ENCODE results near the gene MAT2B. TPM values are rescaled to one million over a fixed set of nuclear protein-coding genes. Genes with fewer than 3 reads are reported as not detected.
A peak's percentile ranks its signal among the peaks of the same experiment; 100 is the strongest.

Gene MAT2B
- polyA plus RNA-seq, 1 of the 3 experiments (the other 2 are of a cell fraction) = 30.1 TPM

GRCh38 chr5:163567811-163568210 is 62.4 kb downstream of the MAT2B start:
- Histone ChIP-seq H3K4me1 (ENCODE audit: control insufficient read depth in 1 of 2, insufficient read depth in 2 of 2, low read depth in 1 of 2, low read length in 1 of 2) (peaks cover 9 to 28% of the 10 kb centered on the region in 2 experiments), H3K27me3 (ENCODE audit: insufficient read depth) (no peaks in the 10 kb centered on the region), H3K9me3 (no peaks in the 10 kb centered on the region), H2AFZ (ENCODE audit: low read depth) (no peak overlapping the region), H3K4me2 (no peak overlapping the region), H4K20me1 (ENCODE audit: insufficient read depth) (no peaks in the 10 kb centered on the region), H3K9ac (no peak overlapping the region), H3K36me3 (replicated peaks in 1 of 2; ENCODE audit: control insufficient read depth in 1 of 2, insufficient read depth in 2 of 2, low read length in 1 of 2) (no peaks in the 10 kb centered on the region), H3K9me2 (no peaks in the 10 kb centered on the region), H3K4me3 (ENCODE audit: low read depth in 2 of 2, low read length in 1 of 2) (no peak overlapping the region), H3K79me2 (ENCODE audit: insufficient read depth) (no peaks in the 10 kb centered on the region), H3F3A (replicated peaks; ENCODE audit: insufficient read depth) (peaks cover 3% of the 10 kb centered on the region), H3K27ac (ENCODE audit: low read depth in 2 of 2, low read length in 1 of 2) (no peak overlapping the region)
- WGBS (ENCODE audit: low lambda C conversion rate) = 21% methylated on average over 1 of the region's 1 CpG
- ChIA-PET POLR2A (no interaction called here), CTCF (interaction anchor here (0.8 to 2.2 kb wide), 6 partner anchors 16 to 1641 kb away, joined by 3 to 4 read pairs (median 4); no protein-coding TSS in a partner anchor)
- DNase-seq = no peak
- TF ChIP-seq FOSL2 (IDR thresholded peaks at IDR 0.05; ENCODE audit: borderline replicate concordance, low read depth) (no peak), ELF1 (IDR thresholded peaks at IDR 0.05) (no peak), NFIC (IDR thresholded peaks at IDR 0.05; ENCODE audit: borderline replicate concordance) (0 out of 2 replicates have a peak, but pooled peaks have one; percentile 31)

Other genes starting within 250 kb of the MAT2B start
- gene CCNG1, start 68.0 kb upstream of the MAT2B start, polyA plus RNA-seq (2012; rRNA removed) = 49.0 and 62.0 TPM in 2 replicates
- 7.8 and 8.6 TPM in 2 replicates for gene NUDCD2, start 45.5 kb upstream of the MAT2B start, polyA plus RNA-seq (2012; rRNA removed)
- gene HMMR, start 45.0 kb upstream of the MAT2B start, polyA plus RNA-seq (2012; rRNA removed) = 7.7 and 7.8 TPM in 2 replicates

Measured in SK-N-SH (cell line).